Calu3 (cell line): ENCODE measurements around the gene AGPAT3. TPM values are rescaled to one million over a fixed set of nuclear protein-coding genes. Genes with fewer than 3 reads are reported as not detected.

Source experiments
- BruUV-seq: library from RNA; stranded (reverse); fragments of 400-500 nt; replicated peaks from 2 replicates; lab custom pipeline; 2021; lab: Mats Ljungman, UMichigan
- CTCF ChIA-PET: fragments of 300-600 bp; sonication (Branson Sonifier 250); formaldehyde crosslinking; loops from one replicate; lab custom pipeline; 2022; ENCODE audit warnings: antibody characterized with exemption; lab: Charles Lee
- DNase-seq: peaks from one replicate; pipeline ENCODE4 v3.0.0; 2022
- H3K27ac Mint-ChIP-seq: one replicate; pipeline ENCODE4 v1.8.0; 2022; ENCODE audit warnings: mixed read lengths; ENCODE audit not compliant: unreplicated experiment
- H3K27me3 Mint-ChIP-seq: one replicate; pipeline ENCODE4 v1.8.0; 2022; ENCODE audit warnings: mixed read lengths; ENCODE audit not compliant: unreplicated experiment
- H3K36me3 Mint-ChIP-seq: one replicate; pipeline ENCODE4 v1.8.0; 2022; ENCODE audit warnings: mild to moderate bottlenecking, moderate library complexity, mixed read lengths; ENCODE audit not compliant: insufficient read depth, unreplicated experiment
- H3K4me1 Mint-ChIP-seq: one replicate; pipeline ENCODE4 v1.8.0; 2022; ENCODE audit warnings: mild to moderate bottlenecking, low read depth, mixed read lengths; ENCODE audit not compliant: unreplicated experiment
- H3K4me3 Mint-ChIP-seq: one replicate; pipeline ENCODE4 v1.8.0; 2022; ENCODE audit warnings: mild to moderate bottlenecking, low read depth, moderate library complexity, mixed read lengths; ENCODE audit not compliant: unreplicated experiment
- H3K9me3 Mint-ChIP-seq: one replicate; pipeline ENCODE4 v1.8.0; 2022; ENCODE audit warnings: low read depth, mixed read lengths; ENCODE audit not compliant: unreplicated experiment
- intact Hi-C: fragments of 100-400 bp; cut with micrococcal nuclease; formaldehyde crosslinking; loops from one replicate; pipeline ENCODE4 v1.10.0; 2022; ENCODE audit not compliant: unreplicated experiment
- total RNA-seq: library from RNA; stranded (reverse); gene quantifications from 2 replicates; pipeline ENCODE4 v1.2.3, GENCODE V29; 2022
- TF ChIP-seq, protein P1 (sequence below): fragments of 200-600 bp; IDR thresholded peaks from one replicate; pipeline ENCODE4 v1.8.0; 2022; ENCODE audit warnings: antibody characterized with exemption; ENCODE audit not compliant: unreplicated experiment

AGPAT3 gene
- total RNA-seq, 1 experiment from 2014 or later: 61.2 TPM

DNA sequence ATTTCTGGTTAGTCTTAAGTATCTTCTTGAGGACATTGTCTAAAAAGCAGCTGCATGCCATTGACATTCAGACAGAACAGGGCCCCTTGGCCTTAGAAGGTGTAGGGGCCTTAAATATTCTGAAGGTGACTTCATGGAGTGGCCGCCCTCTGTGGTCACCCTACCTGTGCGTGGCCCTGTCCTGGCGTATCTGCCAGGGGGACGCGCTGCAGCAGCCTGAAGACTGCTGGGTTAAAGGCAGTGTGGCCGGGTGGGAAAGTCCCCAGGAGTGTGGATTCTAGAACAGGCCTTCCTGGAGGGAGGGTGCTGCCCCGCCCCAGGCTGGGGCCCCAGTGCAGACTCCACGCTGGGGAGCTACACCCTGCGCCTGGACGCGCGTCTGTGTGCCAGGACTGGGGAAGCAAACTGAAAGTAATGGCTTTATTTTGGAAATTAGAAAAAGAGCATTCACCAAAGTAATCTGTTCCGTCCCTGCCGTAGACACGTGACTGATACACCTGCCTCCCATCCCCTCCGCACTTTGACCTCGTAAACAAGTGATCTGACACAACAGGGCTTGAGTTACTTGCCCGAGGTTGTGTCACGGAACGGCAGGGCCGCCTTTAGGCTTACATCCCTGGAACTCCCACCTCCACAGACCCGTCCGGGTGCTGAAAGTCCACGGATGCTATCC lies 1.8 kb downstream of the AGPAT3 start:
- Mint-ChIP-seq H3K27me3 (no peaks in the 10 kb centered on the region), H3K4me1 (peaks cover 27% of the 10 kb centered on the region), H3K36me3 (peaks cover 24% of the 10 kb centered on the region), H3K27ac (peak overlapping the region; percentile 85), H3K4me3 (peak overlapping the region; percentile 71), H3K9me3 (no peaks in the 10 kb centered on the region)
- CTCF ChIA-PET: interaction anchor here (0.7 kb wide), 1 partner anchor 17 kb away, joined by 4 read pairs; no protein-coding TSS in a partner anchor
- DNase-seq: peak; percentile 50
- no TSS peak for BruUV-seq
- TF ChIP-seq, protein P1, sequence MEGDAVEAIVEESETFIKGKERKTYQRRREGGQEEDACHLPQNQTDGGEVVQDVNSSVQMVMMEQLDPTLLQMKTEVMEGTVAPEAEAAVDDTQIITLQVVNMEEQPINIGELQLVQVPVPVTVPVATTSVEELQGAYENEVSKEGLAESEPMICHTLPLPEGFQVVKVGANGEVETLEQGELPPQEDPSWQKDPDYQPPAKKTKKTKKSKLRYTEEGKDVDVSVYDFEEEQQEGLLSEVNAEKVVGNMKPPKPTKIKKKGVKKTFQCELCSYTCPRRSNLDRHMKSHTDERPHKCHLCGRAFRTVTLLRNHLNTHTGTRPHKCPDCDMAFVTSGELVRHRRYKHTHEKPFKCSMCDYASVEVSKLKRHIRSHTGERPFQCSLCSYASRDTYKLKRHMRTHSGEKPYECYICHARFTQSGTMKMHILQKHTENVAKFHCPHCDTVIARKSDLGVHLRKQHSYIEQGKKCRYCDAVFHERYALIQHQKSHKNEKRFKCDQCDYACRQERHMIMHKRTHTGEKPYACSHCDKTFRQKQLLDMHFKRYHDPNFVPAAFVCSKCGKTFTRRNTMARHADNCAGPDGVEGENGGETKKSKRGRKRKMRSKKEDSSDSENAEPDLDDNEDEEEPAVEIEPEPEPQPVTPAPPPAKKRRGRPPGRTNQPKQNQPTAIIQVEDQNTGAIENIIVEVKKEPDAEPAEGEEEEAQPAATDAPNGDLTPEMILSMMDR: no peak
- intact Hi-C loops: loop anchor here (2.0 kb wide), 1 partner anchor 72 kb away; no protein-coding TSS in a partner anchor

DNA sequence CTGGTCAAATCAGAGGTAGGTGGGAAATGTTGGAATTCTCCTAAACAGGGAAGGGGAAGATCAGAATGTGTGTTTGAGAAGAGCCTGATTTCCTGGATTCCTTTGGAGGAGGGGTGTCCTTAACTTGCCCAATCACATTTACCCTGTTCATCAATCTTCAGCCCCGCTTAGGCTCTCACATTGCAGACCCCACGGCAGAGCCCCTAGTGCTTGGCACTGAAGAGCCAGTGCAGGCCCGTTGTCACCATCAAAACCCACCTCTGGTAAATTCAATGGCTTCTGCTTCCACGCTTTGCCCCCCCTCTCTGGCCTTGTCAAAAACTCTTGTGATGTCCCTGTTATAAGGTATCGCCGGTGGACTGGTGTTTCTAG lies 2.3 kb downstream of the AGPAT3 start:
- no peak for DNase-seq
- BruUV-seq: no TSS peak
- CTCF ChIA-PET: no interaction called here
- Mint-ChIP-seq H3K36me3 (peaks cover 27% of the 10 kb centered on the region), H3K4me1 (peaks cover 27% of the 10 kb centered on the region), H3K9me3 (no peaks in the 10 kb centered on the region), H3K4me3 (peak overlapping the region; percentile 71), H3K27me3 (no peaks in the 10 kb centered on the region), H3K27ac (peak overlapping the region; percentile 85)
- TF ChIP-seq, protein P1: no peak
- intact Hi-C loops: loop anchor here (2.0 kb wide), 1 partner anchor 71 kb away; no protein-coding TSS in a partner anchor

DNA sequence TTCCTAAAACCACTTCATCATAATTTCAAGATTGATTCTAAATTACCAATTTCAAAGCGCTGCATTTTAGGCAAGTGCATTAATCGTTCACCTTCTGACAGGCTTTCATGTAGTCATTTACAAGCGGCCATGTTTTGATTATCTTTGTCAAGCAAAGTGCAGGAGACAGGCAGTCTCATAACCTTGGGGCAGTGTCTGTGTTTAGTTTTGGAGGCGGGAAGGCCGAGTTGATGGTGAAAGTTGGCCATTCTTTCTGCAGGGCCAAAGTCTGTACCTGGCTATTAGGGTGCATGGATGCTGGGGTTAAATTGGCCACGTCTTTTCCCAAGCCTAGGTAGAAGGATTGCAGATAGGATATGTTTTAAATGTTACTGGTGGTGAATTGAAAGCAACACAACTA lies 2.9 kb downstream of the AGPAT3 start:
- DNase-seq: no peak
- intact Hi-C loops: loop anchor here (2.0 kb wide), 1 partner anchor 71 kb away; no protein-coding TSS in a partner anchor
- CTCF ChIA-PET: interaction anchor here (0.7 to 1.2 kb wide), 2 partner anchors 12 to 25 kb away, joined by 3 to 6 read pairs; no protein-coding TSS in a partner anchor
- Mint-ChIP-seq H3K27ac (no peak overlapping the region), H3K9me3 (no peaks in the 10 kb centered on the region), H3K4me1 (peaks cover 27% of the 10 kb centered on the region), H3K27me3 (no peaks in the 10 kb centered on the region), H3K36me3 (peaks cover 27% of the 10 kb centered on the region), H3K4me3 (peak overlapping the region; percentile 71)
- TF ChIP-seq, protein P1: no peak
- BruUV-seq: TSS peak; percentile 31

DNA sequence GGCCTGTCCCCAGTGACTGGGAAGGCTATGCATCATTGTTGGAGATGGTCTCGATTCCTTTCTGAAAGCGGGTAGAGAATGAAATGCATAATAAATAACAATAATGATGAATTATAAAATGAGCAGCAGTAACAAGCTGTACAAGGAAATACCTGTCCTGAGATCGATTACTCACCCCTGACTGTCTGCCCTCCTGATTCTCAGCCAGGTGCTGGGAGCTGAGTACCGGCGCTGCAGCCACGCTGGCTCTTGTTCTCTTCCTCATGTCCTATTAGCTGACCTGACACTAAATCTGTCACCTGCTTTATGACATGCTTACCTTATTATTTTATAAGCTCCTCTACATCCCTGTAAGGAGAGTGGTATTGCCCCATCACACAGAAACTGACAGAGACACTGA lies 3.4 kb downstream of the AGPAT3 start:
- DNase-seq: peak; percentile 37
- CTCF ChIA-PET: interaction anchor here (0.6 to 1.2 kb wide), 3 partner anchors 12 to 25 kb away, joined by 3 to 6 read pairs (median 3); no protein-coding TSS in a partner anchor
- Mint-ChIP-seq H3K27ac (no peak overlapping the region), H3K4me1 (peaks cover 27% of the 10 kb centered on the region), H3K9me3 (no peaks in the 10 kb centered on the region), H3K36me3 (peaks cover 27% of the 10 kb centered on the region), H3K27me3 (no peaks in the 10 kb centered on the region), H3K4me3 (peak overlapping the region; percentile 71)
- BruUV-seq: no TSS peak
- intact Hi-C loops: no loop called here
- TF ChIP-seq, protein P1: no peak
